ENCODE measurements around the gene CSNK1A1L.

DNA sequence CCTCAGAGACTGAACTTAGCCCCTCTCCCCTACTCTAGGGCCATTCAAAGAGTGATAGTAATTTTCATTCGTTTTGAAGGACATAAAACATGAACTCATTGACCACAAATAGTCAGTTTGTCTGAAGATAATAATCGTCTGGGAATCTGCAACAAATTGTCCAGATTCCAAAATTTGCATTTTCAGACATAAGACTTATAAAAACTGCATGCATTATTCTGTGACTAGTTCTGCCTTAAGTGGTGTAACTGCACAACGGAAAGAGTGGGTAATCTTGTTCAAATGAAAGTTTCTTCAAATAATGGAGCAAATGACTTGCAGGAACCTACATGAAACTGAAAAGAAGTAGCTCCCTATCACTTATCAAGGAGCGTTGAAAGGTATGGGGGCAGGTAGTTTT lies 8.4 kb downstream of the CSNK1A1L start:
- TF ChIP-seq, protein P1, sequence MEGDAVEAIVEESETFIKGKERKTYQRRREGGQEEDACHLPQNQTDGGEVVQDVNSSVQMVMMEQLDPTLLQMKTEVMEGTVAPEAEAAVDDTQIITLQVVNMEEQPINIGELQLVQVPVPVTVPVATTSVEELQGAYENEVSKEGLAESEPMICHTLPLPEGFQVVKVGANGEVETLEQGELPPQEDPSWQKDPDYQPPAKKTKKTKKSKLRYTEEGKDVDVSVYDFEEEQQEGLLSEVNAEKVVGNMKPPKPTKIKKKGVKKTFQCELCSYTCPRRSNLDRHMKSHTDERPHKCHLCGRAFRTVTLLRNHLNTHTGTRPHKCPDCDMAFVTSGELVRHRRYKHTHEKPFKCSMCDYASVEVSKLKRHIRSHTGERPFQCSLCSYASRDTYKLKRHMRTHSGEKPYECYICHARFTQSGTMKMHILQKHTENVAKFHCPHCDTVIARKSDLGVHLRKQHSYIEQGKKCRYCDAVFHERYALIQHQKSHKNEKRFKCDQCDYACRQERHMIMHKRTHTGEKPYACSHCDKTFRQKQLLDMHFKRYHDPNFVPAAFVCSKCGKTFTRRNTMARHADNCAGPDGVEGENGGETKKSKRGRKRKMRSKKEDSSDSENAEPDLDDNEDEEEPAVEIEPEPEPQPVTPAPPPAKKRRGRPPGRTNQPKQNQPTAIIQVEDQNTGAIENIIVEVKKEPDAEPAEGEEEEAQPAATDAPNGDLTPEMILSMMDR (IDR thresholded peaks at IDR 0.05; ENCODE audit: control extremely low read depth in 1 of 3, insufficient read depth in 1 of 3, low read depth in 1 of 3, low read length in 3 of 3): no peak
- TF ChIP-seq JUN (IDR thresholded peaks at IDR 0.05; ENCODE audit: low read depth, low read length) (no peak), EZH2 (IDR thresholded peaks at IDR 0.05; ENCODE audit: low read depth, low read length, severe bottlenecking) (no peak), CEBPB (IDR thresholded peaks at IDR 0.05; ENCODE audit: low read depth, low read length) (no peak)

Data from H1 (cell line).